ENCODE results near the gene TNFRSF19.

TNFRSF19 gene

GRCh38 chr13:23629566-23630272 is 59.5 kb downstream of the TNFRSF19 start:
- no peaks in the 10 kb centered on the region for H3K79me1 ChIP-seq (ENCODE audit: low read length)
- H3K79me2 ChIP-seq (ENCODE audit: control insufficient read depth, insufficient read depth, low read length), result no peaks in the 10 kb centered on the region
- H4K8ac ChIP-seq (ENCODE audit: low read depth, low read length), result no peak overlapping the region
- peak overlapping the region; percentile 55 for H2BK5ac ChIP-seq (ENCODE audit: low read length)
- peak overlapping the region; percentile 16 for H2BK120ac ChIP-seq (ENCODE audit: low read depth, low read length)
- H2AK5ac ChIP-seq (ENCODE audit: low read length), result peak overlapping the region; percentile 88
- WGBS (ENCODE audit: extremely low coverage, insufficient coverage, low lambda C conversion rate), result no CpG with 5 or more reads among the region's 6 CpGs
- H3K36me3 ChIP-seq (ENCODE audit: control insufficient read depth, insufficient read depth, low read length), result no peaks in the 10 kb centered on the region
- no peak overlapping the region for H3K4me2 ChIP-seq (ENCODE audit: low read length)
- H2BK15ac ChIP-seq (replicated peaks; ENCODE audit: low read depth), result no peak overlapping the region
- H3K27me3 ChIP-seq (ENCODE audit: insufficient read depth, low read length, poor library complexity), result no peaks in the 10 kb centered on the region
- no peak overlapping the region for H3K4me3 ChIP-seq (ENCODE audit: low read length)
- no peak overlapping the region for H3K4ac ChIP-seq (ENCODE audit: low read depth, low read length)
- H3K18ac ChIP-seq (ENCODE audit: low read length), result peak overlapping the region; percentile 52
- no peak overlapping the region for H3K9ac ChIP-seq (ENCODE audit: low read length)
- no peak overlapping the region for H3K27ac ChIP-seq (ENCODE audit: low read depth, low read length)
- peaks cover 16% of the 10 kb centered on the region for H3K4me1 ChIP-seq (ENCODE audit: control insufficient read depth, low read depth, low read length)
- no peak overlapping the region for H3K23ac ChIP-seq (ENCODE audit: low read length)
- no peak for DNase-seq
- peak overlapping the region; percentile 70 for H3K56ac ChIP-seq (ENCODE audit: low read length)
- no peak overlapping the region for H4K5ac ChIP-seq (ENCODE audit: low read length)

GRCh38 chr13:23630349-23631093 is 60.3 kb downstream of the TNFRSF19 start:
- Histone ChIP-seq H3K4me3 (ENCODE audit: low read length) (no peak overlapping the region), H3K79me2 (ENCODE audit: control insufficient read depth, insufficient read depth, low read length) (no peaks in the 10 kb centered on the region)

GRCh38 chr13:23631311-23632047 is 61.3 kb downstream of the TNFRSF19 start:
- Histone ChIP-seq H3K4me2 (ENCODE audit: low read length) (no peak overlapping the region), H3K18ac (ENCODE audit: low read length) (peak overlapping the region; percentile 97), H3K56ac (ENCODE audit: low read length) (no peak overlapping the region), H2BK120ac (ENCODE audit: low read depth, low read length) (peak overlapping the region; percentile 32), H3K79me1 (ENCODE audit: low read length) (no peaks in the 10 kb centered on the region), H2AK5ac (ENCODE audit: low read length) (no peak overlapping the region), H2BK5ac (ENCODE audit: low read length) (peak overlapping the region; percentile 43), H3K36me3 (ENCODE audit: control insufficient read depth, insufficient read depth, low read length) (no peaks in the 10 kb centered on the region), H3K23ac (ENCODE audit: low read length) (no peak overlapping the region), H3K4ac (ENCODE audit: low read depth, low read length) (peak overlapping the region; percentile 73), H3K4me3 (ENCODE audit: low read length) (no peak overlapping the region), H3K27ac (ENCODE audit: low read depth, low read length) (peak overlapping the region; percentile 77), H3K9ac (ENCODE audit: low read length) (no peak overlapping the region), H3K79me2 (ENCODE audit: control insufficient read depth, insufficient read depth, low read length) (no peaks in the 10 kb centered on the region), H4K8ac (ENCODE audit: low read depth, low read length) (no peak overlapping the region), H3K27me3 (ENCODE audit: insufficient read depth, low read length, poor library complexity) (no peaks in the 10 kb centered on the region), H4K5ac (ENCODE audit: low read length) (no peak overlapping the region), H3K4me1 (ENCODE audit: control insufficient read depth, low read depth, low read length) (peaks cover 16% of the 10 kb centered on the region), H2BK15ac (replicated peaks; ENCODE audit: low read depth) (no peak overlapping the region)
- WGBS (ENCODE audit: extremely low coverage, insufficient coverage, low lambda C conversion rate), result no CpG with 5 or more reads among the region's 6 CpGs
- DNase-seq, result peak; percentile 58

More at GRCh38 chr13:23630349-23631093, 60.3 kb downstream of the TNFRSF19 start:
- no peak overlapping the region for H3K9ac ChIP-seq (ENCODE audit: low read length)
- peak; percentile 88 for DNase-seq
- H3K4ac ChIP-seq (ENCODE audit: low read depth, low read length), result no peak overlapping the region
- no peak overlapping the region for H2BK120ac ChIP-seq (ENCODE audit: low read depth, low read length)
- H2BK15ac ChIP-seq (replicated peaks; ENCODE audit: low read depth), result no peak overlapping the region
- no peaks in the 10 kb centered on the region for H3K79me1 ChIP-seq (ENCODE audit: low read length)
- no peaks in the 10 kb centered on the region for H3K27me3 ChIP-seq (ENCODE audit: insufficient read depth, low read length, poor library complexity)
- H3K18ac ChIP-seq (ENCODE audit: low read length), result peak overlapping the region; percentile 63
- H2BK5ac ChIP-seq (ENCODE audit: low read length), result peak overlapping the region; percentile 72
- no peak overlapping the region for H2AK5ac ChIP-seq (ENCODE audit: low read length)
- H3K27ac ChIP-seq (ENCODE audit: low read depth, low read length), result peak overlapping the region; percentile 51
- H4K8ac ChIP-seq (ENCODE audit: low read depth, low read length), result no peak overlapping the region
- peak overlapping the region; percentile 64 for H3K56ac ChIP-seq (ENCODE audit: low read length)
- WGBS (ENCODE audit: extremely low coverage, insufficient coverage, low lambda C conversion rate), result no CpG with 5 or more reads among the region's 5 CpGs
- H3K4me2 ChIP-seq (ENCODE audit: low read length), result no peak overlapping the region
- H4K5ac ChIP-seq (ENCODE audit: low read length), result no peak overlapping the region
- H3K36me3 ChIP-seq (ENCODE audit: control insufficient read depth, insufficient read depth, low read length), result no peaks in the 10 kb centered on the region
- H3K4me1 ChIP-seq (ENCODE audit: control insufficient read depth, low read depth, low read length), result peaks cover 16% of the 10 kb centered on the region
- H3K23ac ChIP-seq (ENCODE audit: low read length), result no peak overlapping the region

GRCh38 chr13:23632048-23632582 is 61.9 kb downstream of the TNFRSF19 start:
- Histone ChIP-seq H3K27ac (ENCODE audit: low read depth, low read length) (peak overlapping the region; percentile 77), H2BK15ac (replicated peaks; ENCODE audit: low read depth) (no peak overlapping the region), H3K4me2 (ENCODE audit: low read length) (no peak overlapping the region), H4K8ac (ENCODE audit: low read depth, low read length) (no peak overlapping the region), H3K36me3 (ENCODE audit: control insufficient read depth, insufficient read depth, low read length) (no peaks in the 10 kb centered on the region), H2BK120ac (ENCODE audit: low read depth, low read length) (peak overlapping the region; percentile 32), H3K23ac (ENCODE audit: low read length) (no peak overlapping the region), H2AK5ac (ENCODE audit: low read length) (no peak overlapping the region), H3K9ac (ENCODE audit: low read length) (no peak overlapping the region), H3K4ac (ENCODE audit: low read depth, low read length) (peak overlapping the region; percentile 73), H3K56ac (ENCODE audit: low read length) (peak overlapping the region; percentile 39), H3K4me1 (ENCODE audit: control insufficient read depth, low read depth, low read length) (peaks cover 16% of the 10 kb centered on the region), H3K79me1 (ENCODE audit: low read length) (no peaks in the 10 kb centered on the region), H4K5ac (ENCODE audit: low read length) (no peak overlapping the region), H3K27me3 (ENCODE audit: insufficient read depth, low read length, poor library complexity) (no peaks in the 10 kb centered on the region), H3K18ac (ENCODE audit: low read length) (peak overlapping the region; percentile 97), H3K79me2 (ENCODE audit: control insufficient read depth, insufficient read depth, low read length) (no peaks in the 10 kb centered on the region), H2BK5ac (ENCODE audit: low read length) (peak overlapping the region; percentile 43), H3K4me3 (ENCODE audit: low read length) (no peak overlapping the region)
- peak; percentile 65 for DNase-seq
- WGBS (ENCODE audit: extremely low coverage, insufficient coverage, low lambda C conversion rate), result no CpG with 5 or more reads among the region's 1 CpG

- H3K79me2 ChIP-seq (ENCODE audit: control insufficient read depth, insufficient read depth, low read length), result no peaks in the 10 kb centered on the region
- no CpG with 5 or more reads among the region's 3 CpGs for WGBS (ENCODE audit: extremely low coverage, insufficient coverage, low lambda C conversion rate)
- H3K9ac ChIP-seq (ENCODE audit: low read length), result no peak overlapping the region
- H4K8ac ChIP-seq (ENCODE audit: low read depth, low read length), result no peak overlapping the region
- H2BK120ac ChIP-seq (ENCODE audit: low read depth, low read length), result no peak overlapping the region
- no peak overlapping the region for H2AK5ac ChIP-seq (ENCODE audit: low read length)
- H3K18ac ChIP-seq (ENCODE audit: low read length), result no peak overlapping the region
- H3K23ac ChIP-seq (ENCODE audit: low read length), result no peak overlapping the region
- H3K27ac ChIP-seq (ENCODE audit: low read depth, low read length), result no peak overlapping the region
- no peak overlapping the region for H3K4me3 ChIP-seq (ENCODE audit: low read length)
- H2BK5ac ChIP-seq (ENCODE audit: low read length), result no peak overlapping the region
- H3K4ac ChIP-seq (ENCODE audit: low read depth, low read length), result no peak overlapping the region
- H3K36me3 ChIP-seq (ENCODE audit: control insufficient read depth, insufficient read depth, low read length), result no peaks in the 10 kb centered on the region
- DNase-seq, result no peak
- H4K5ac ChIP-seq (ENCODE audit: low read length), result no peak overlapping the region
- no peaks in the 10 kb centered on the region for H3K79me1 ChIP-seq (ENCODE audit: low read length)
- peaks cover 16% of the 10 kb centered on the region for H3K4me1 ChIP-seq (ENCODE audit: control insufficient read depth, low read depth, low read length)
- no peak overlapping the region for H3K56ac ChIP-seq (ENCODE audit: low read length)
- H3K27me3 ChIP-seq (ENCODE audit: insufficient read depth, low read length, poor library complexity), result no peaks in the 10 kb centered on the region
- no peak overlapping the region for H2BK15ac ChIP-seq (replicated peaks; ENCODE audit: low read depth)
- no peak overlapping the region for H3K4me2 ChIP-seq (ENCODE audit: low read length)
Measured at GRCh38 chr13:23632741-23633140, 62.5 kb downstream of the TNFRSF19 start.
